ENCODE results near the gene LEKR1. TPM values are rescaled to one million over a fixed set of nuclear protein-coding genes. Genes with fewer than 3 reads are reported as not detected.

Gene LEKR1
- total RNA-seq, 1 donor from 2014 or later = 0.78 TPM

GRCh38 chr3:156825795-156826143, 384 bp upstream of the LEKR1 start:
- DNase-seq (ENCODE audit: missing footprints) (no peak), ATAC-seq (no peak)
- intact Hi-C loops (cut with DNase I) = loop anchor here (5.0 kb wide), 2 partner anchors 268 to 307 kb away; partner anchors contain the start of gene SSR3

DNA sequence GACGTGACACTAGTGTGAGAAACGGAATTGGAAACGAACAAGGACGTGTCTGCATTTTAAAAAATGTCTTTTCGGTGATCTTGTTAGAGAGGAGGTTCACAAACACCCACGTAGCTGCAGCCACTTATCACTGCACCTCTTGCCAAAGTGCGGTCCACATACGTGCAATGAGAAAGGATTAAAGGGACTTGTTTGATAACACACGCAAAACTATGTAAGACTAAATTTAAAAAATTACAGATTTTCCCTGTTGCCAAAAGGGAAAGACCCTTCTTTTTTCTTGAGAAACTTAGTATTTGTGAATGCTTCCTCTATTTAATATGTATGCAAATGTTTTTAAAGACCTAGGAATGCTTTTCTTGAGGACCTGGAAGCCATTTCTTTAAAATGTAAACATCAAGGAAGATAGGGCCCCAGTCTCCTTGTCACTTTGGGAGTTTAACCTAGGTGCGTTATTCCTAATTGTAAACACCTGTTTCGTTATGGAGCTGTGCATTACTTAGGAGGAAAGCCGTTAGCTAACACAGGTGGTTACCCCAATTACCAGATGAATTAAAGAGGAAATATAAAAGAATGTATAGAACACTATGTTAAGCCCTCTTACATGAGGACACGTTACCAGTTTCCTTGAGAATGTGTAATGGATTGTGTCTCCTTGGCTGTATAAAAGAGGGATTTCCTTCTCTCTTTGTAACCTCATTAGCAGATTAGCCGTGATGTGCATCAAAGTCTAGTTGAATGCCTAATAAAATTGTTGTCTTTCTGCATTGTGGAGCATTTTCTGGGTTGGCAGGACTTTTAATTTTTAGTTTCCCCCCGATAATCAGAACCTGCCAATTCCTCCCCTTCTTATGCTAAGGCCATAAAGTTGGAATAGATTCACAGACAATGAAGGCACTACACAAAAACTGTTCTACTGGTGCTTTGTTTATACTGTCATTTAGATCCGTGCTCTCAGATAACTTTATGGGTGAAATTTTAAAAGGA, 1.0 kb downstream of the LEKR1 start:
- DNase-seq (ENCODE audit: missing footprints) = no peak
- intact Hi-C loops (cut with DNase I) = loop anchor here (5.0 kb wide), 2 partner anchors 270 to 305 kb away; partner anchors contain the start of gene SSR3
- ATAC-seq = no peak

- intact Hi-C loops (cut with DNase I) = no loop called here
- no peak for ATAC-seq
- no peak for DNase-seq (ENCODE audit: missing footprints)
Observed at GRCh38 chr3:156831006-156831405, 4.9 kb downstream of the LEKR1 start.

GRCh38 chr3:156834435-156834834, 8.3 kb downstream of the LEKR1 start:
- no peak for ATAC-seq
- intact Hi-C loops (cut with DNase I) = no loop called here
- DNase-seq (ENCODE audit: missing footprints) = no peak

- DNase-seq (ENCODE audit: missing footprints) = no peak
- intact Hi-C loops (cut with DNase I) = no loop called here
- ATAC-seq = no peak
Observed at GRCh38 chr3:156834962-156835535, 8.9 kb downstream of the LEKR1 start.

DNA sequence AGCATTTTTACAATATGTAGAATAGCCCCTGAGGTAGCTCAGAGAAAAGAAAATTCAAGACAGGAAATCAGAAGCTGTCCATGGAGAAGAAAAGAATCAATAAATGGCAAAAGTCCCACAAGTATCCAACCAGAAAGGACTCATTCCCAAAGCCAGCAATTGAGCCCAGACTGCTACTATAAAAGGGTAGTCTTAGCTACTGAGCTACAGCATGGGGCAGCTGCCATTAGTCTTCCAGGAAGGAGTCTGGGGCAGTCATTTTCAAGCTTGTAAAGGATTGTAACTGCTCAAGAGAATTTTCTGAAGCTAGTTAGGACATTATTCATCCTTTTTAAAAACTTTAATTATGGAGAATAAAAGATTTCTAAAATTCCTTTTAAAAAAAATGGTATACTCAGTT, 10.5 kb downstream of the LEKR1 start:
- DNase-seq (ENCODE audit: missing footprints) = no peak
- intact Hi-C loops (cut with DNase I) = no loop called here
- no peak for ATAC-seq

- intact Hi-C loops (cut with DNase I) = no loop called here
- DNase-seq (ENCODE audit: missing footprints) = no peak
- ATAC-seq = no peak
Observed at GRCh38 chr3:156837115-156837514, 11.0 kb downstream of the LEKR1 start.

DNA sequence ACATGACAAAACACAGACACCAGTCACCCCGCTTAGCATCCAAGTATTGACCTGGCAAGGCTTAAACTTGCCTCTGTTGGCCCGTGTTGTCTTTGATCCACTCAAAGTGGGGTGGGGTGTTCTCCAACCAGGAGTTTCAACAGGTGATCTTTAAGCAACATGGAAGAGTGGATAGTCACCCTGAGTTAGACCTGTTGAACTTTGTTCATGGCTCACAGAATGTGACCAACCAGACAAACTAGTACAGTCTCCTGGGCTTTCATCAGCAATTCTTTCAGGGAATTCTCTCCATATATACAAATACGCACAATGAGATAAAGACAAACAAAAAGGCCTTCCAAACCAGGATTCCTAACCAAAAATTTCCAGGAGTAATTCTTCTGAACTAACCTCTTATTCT, 11.9 kb downstream of the LEKR1 start:
- intact Hi-C loops (cut with DNase I) = no loop called here

DNA sequence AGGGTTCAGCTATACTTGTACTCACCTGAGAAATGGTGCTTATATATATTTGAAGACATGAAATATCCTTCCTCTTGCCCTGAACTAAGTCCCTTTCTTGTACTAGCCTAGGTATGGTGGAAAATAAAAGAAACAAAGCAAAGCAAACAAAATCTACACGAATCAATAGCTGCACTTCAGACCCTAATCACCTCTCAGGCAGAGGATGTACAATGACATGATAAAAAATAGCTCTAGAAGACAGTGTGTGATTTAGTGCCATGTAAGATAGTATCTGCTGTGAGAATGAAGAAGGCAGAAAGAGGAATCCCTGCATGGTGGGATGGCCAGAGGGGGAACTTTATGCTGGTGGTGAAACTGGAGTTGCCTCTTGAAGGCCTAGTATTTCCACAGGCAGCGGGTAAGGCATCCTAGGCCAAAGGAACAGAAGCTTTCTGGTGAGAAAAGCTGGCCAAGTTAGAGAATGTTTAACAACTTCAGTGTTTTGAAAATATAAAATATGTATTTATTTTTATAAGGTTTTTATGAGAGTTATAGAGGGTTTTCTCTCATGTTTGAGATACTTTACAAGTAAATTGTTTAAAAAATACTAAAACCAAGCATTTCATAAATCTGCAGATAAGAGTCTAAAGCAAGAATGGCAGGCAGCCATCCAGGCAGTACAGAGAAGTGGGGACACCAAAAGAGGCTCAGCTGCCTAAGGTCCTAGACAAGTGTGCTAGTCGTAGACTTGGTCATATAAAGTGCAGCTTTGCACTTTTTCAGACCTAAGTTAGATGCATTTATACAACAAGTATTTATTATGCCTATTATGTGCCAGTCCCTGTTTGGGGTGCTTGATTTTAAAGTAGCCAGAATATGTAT, 14.9 kb downstream of the LEKR1 start:
- intact Hi-C loops (cut with DNase I) = no loop called here

More for the DNA sequence above, 11.9 kb downstream of the LEKR1 start:
- ATAC-seq (no peak), DNase-seq (ENCODE audit: missing footprints) (no peak)

GRCh38 chr3:156843071-156843808, 17.1 kb downstream of the LEKR1 start:
- DNase-seq (ENCODE audit: missing footprints) = no peak
- peak; percentile 39 for ATAC-seq
- intact Hi-C loops (cut with DNase I) = no loop called here

More for the DNA sequence above, 14.9 kb downstream of the LEKR1 start:
- DNase-seq (ENCODE audit: missing footprints) (no peak), ATAC-seq (no peak)

GRCh38 chr3:156847752-156848448, 21.7 kb downstream of the LEKR1 start:
- intact Hi-C loops (cut with DNase I) = no loop called here
- no peak for DNase-seq (ENCODE audit: missing footprints)
- ATAC-seq = no peak

DNA sequence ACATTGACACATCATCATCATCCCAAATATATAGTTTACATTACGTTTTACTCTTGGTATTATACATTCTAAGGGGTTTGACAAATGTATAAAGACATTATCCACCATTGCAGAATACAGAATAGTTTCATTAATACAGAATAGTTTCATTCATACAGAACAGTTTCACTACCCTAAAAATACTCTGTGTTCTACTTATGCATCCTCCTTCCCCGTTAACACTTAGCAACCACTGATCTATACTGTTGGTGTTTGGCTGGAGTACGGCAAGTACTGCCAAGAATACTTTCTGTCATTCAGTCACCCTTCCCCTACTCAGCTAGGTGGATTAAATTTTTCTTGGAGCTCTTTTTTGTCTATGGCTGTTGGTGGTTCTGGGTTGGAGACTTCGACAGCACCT, 33.4 kb downstream of the LEKR1 start:
- no peak for DNase-seq (ENCODE audit: missing footprints)
- no peak for ATAC-seq
- intact Hi-C loops (cut with DNase I) = no loop called here

GRCh38 chr3:156860873-156861272, 34.7 kb downstream of the LEKR1 start:
- DNase-seq (ENCODE audit: missing footprints) (no peak), ATAC-seq (no peak)
- intact Hi-C loops (cut with DNase I) = no loop called here

- intact Hi-C loops (cut with DNase I) = no loop called here
- no peak for DNase-seq (ENCODE audit: missing footprints)
- no peak for ATAC-seq
Observed at GRCh38 chr3:156862338-156862737, 36.2 kb downstream of the LEKR1 start.

DNA sequence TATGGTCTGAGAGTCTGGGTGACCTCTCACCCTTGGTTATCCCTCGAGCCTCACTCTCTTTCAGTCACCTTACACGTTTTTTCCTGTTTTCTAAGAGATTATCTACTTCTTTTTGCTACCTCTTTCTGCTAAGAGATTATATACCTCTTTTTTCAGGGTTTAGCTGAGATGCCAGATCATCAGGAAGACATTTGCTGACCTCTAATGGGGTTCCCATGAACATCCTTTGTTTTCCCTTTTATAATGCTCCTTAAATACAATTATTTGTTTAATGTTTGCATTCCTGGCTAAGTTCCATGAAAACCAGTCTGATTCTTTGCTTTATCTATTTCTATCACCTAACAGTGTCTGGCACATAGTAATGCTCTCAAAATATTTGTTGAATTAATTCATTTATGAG, 39.6 kb downstream of the LEKR1 start:
- ATAC-seq = no peak
- intact Hi-C loops (cut with DNase I) = no loop called here
- no peak for DNase-seq (ENCODE audit: missing footprints)

- intact Hi-C loops (cut with DNase I) = no loop called here
- DNase-seq (ENCODE audit: missing footprints) = no peak
- no peak for ATAC-seq
Observed at GRCh38 chr3:156867174-156867573, 41.0 kb downstream of the LEKR1 start.

- intact Hi-C loops (cut with DNase I) = no loop called here
- ATAC-seq (no peak), DNase-seq (ENCODE audit: missing footprints) (no peak)
Observed at GRCh38 chr3:156867920-156868319, 41.8 kb downstream of the LEKR1 start.

DNA sequence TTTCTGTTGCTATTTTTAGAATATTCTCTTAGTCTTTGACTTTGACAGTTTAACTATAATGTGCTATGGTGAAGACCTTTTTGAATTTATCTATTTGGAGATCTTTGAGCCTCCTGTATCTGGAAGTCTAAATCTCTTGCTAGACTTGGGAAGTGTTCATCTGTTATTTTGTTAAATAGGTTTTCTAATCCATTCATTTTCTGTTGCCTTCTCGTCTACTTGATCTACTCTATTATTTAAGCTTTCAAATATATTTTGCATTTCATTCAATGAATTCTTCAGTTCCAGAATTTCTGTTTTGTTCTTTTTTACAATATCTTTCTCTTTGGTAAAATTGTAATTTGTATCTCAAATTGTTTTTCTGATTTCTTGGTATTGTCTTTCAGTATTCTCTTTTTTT, 47.8 kb downstream of the LEKR1 start:
- ATAC-seq = no peak
- intact Hi-C loops (cut with DNase I) = no loop called here
- no peak for DNase-seq (ENCODE audit: missing footprints)

Data from Right ventricle myocardium inferior (tissue), 1 donor.